A549 (cell line): ENCODE measurements around the gene ASB11. TPM values are rescaled to one million over a fixed set of nuclear protein-coding genes. Genes with fewer than 3 reads are reported as not detected.

Source experiments
- ATAC-seq, 2 experiments: fragments of 200-7000 bp in 1 of 2; fragments of >200 bp in 1 of 2; cut with Nextera tagmentation in 1 of 2; cut with Tn5 transposase in 1 of 2; 3 replicates each; pipeline versions ENCODE4 v1.8.0 to v1.9.1; 2018 to 2020; ENCODE audit warnings: mild to moderate bottlenecking in 1 of 2, moderate library complexity in 1 of 2
- CTCF ChIA-PET: fragments of 300-600 bp; sonication (Branson Sonifier 250); formaldehyde crosslinking; extraction: SDS; loops from one replicate; lab custom pipeline; 2021; ENCODE audit warnings: antibody characterized with exemption, inconsistent platforms; lab: Yijun Ruan, JAX
- POLR2A ChIA-PET: fragments of 350-600 bp; formaldehyde crosslinking; extraction: SDS; loops from one replicate; lab custom pipeline; 2021; ENCODE audit warnings: antibody characterized with exemption, inconsistent platforms; lab: Yijun Ruan, JAX
- DNase-seq, 2 experiments: peaks; one replicate each; pipeline versions ENCODE4 v3.0.0 to v3.0.0-alpha.2; 2011 to 2016; ENCODE audit warnings: low read depth in 1 of 2, low spot score in 1 of 2
- FAIRE-seq: peaks from 2 replicates; lab custom pipeline; 2011; peaks lifted over from hg19 to GRCh38; lab: Jason Lieb, UNC
- H3K27ac ChIP-seq, 2 experiments: fragments of >200 bp; sonication (Bioruptor Twin); formaldehyde crosslinking; 3 replicates each; pipeline ENCODE4 v1.5.1; 2016 to 2017
- H3K4me1 ChIP-seq: fragments of >200 bp; sonication (Bioruptor Twin); formaldehyde crosslinking; 3 replicates; pipeline ENCODE4 v1.6.1; 2016
- H3K4me2 ChIP-seq: fragments of >200 bp; sonication (Bioruptor Twin); formaldehyde crosslinking; 3 replicates; pipeline ENCODE4 v1.6.1; 2016
- H3K4me3 ChIP-seq: fragments of >200 bp; sonication (Bioruptor Twin); formaldehyde crosslinking; 3 replicates; pipeline ENCODE4 v1.5.1; 2016
- H3K9me3 ChIP-seq: fragments of >200 bp; sonication (Bioruptor Twin); formaldehyde crosslinking; 3 replicates; pipeline ENCODE4 v1.6.1; 2016
- CBX8 ChIP-seq: fragments of 200-600 bp; sonication (generic); IDR thresholded peaks from 2 replicates; pipeline ENCODE4 v1.6.1; 2016
- CHD2 ChIP-seq: fragments of 150-350 bp; IDR thresholded peaks from 2 replicates; pipeline ENCODE4 v1.6.1; 2014; ENCODE audit warnings: low read length; ENCODE audit not compliant: partially characterized antibody
- CHD4 ChIP-seq: fragments of 200-600 bp; sonication (generic); IDR thresholded peaks from 2 replicates; pipeline ENCODE4 v1.6.1; 2016; ENCODE audit warnings: antibody characterized with exemption, mild to moderate bottlenecking, borderline replicate concordance
- EHF ChIP-seq: fragments of 250-450 bp; sonication (Bioruptor Pico); IDR thresholded peaks from 2 replicates; pipeline ENCODE4 v1.5.0; 2020; ENCODE audit warnings: mild to moderate bottlenecking
- HEYL ChIP-seq: fragments of 250-450 bp; sonication (Bioruptor Pico); IDR thresholded peaks from 2 replicates; pipeline ENCODE4 v1.8.0; 2021; ENCODE audit warnings: mild to moderate bottlenecking, moderate library complexity
- HOXA7 ChIP-seq: fragments of 250-450 bp; sonication (Bioruptor Pico); IDR thresholded peaks from 2 replicates; pipeline ENCODE4 v1.5.0; 2020; ENCODE audit warnings: mild to moderate bottlenecking, moderate library complexity
- HOXB5 ChIP-seq: fragments of 250-450 bp; sonication (Bioruptor Pico); IDR thresholded peaks from 2 replicates; pipeline ENCODE4 v1.5.0; 2020; ENCODE audit warnings: mild to moderate bottlenecking, moderate library complexity
- JUN ChIP-seq, 2 experiments: fragments of >200 bp; sonication (Bioruptor Twin); formaldehyde crosslinking; IDR thresholded peaks; 2 replicates in 1 of 2; 3 replicates in 1 of 2; pipeline ENCODE4 v1.6.1; 2016 to 2017
- MAFK ChIP-seq: fragments of 450-650 bp; IDR thresholded peaks from 2 replicates; pipeline ENCODE4 v1.6.1; 2014; ENCODE audit not compliant: partially characterized antibody
- MAZ ChIP-seq: fragments of 150-350 bp; IDR thresholded peaks from 2 replicates; pipeline ENCODE4 v1.6.1; 2014; ENCODE audit warnings: antibody characterized with exemption, low read depth, low read length, borderline replicate concordance
- NFE2L2 ChIP-seq: fragments of 150-350 bp; conservative IDR thresholded peaks from 2 replicates; pipeline ENCODE4 v1.6.1; 2014; ENCODE audit warnings: low read length
- RCOR1 ChIP-seq: fragments of 150-350 bp; IDR thresholded peaks from 2 replicates; pipeline ENCODE4 v1.6.1; 2014; ENCODE audit warnings: antibody characterized with exemption, low read length, low read depth
- TFCP2L1 ChIP-seq: fragments of 250-450 bp; sonication (Bioruptor Pico); IDR thresholded peaks from 2 replicates; pipeline ENCODE4 v1.5.0; 2021; ENCODE audit warnings: mild to moderate bottlenecking
- TP53 ChIP-seq: fragments of 250-450 bp; sonication (Bioruptor Pico); IDR thresholded peaks from 2 replicates; pipeline ENCODE4 v1.5.0; 2021; ENCODE audit warnings: mild to moderate bottlenecking, moderate library complexity
- ZNF302 ChIP-seq: fragments of 250-450 bp; sonication (Bioruptor Pico); IDR thresholded peaks from 2 replicates; pipeline ENCODE4 v1.9.0; 2021; ENCODE audit warnings: inconsistent platforms, mild to moderate bottlenecking, moderate library complexity
- WGBS: methylation state at CpG from one replicate; pipeline ENCODE4 v1.1.6; 2017; ENCODE audit errors: missing lambda C conversion rate; 5-methylcytosine and 5-hydroxymethylcytosine counted together
- polyA plus RNA-seq, 4 experiments: library from polyadenylated mRNA; depleted of rRNA in 3 of 4; stranded (reverse); fragments of >200 nt; fragmentation: RNase III in 1 of 4; extraction: RNeasy Plus Mini Kit Qiagen cat#74134 plus additional on column Dnase treatment in 1 of 4; gene quantifications; 2 replicates in 3 of 4; 3 replicates in 1 of 4; pipeline ENCODE4 v1.2.3, GENCODE V29; 2011 to 2017
- TF ChIP-seq, protein P1 (sequence below): IDR thresholded peaks from 2 replicates; pipeline ENCODE4 v1.6.1; 2012
- TF ChIP-seq, protein P2 (sequence below): fragments of 200-600 bp; sonication (generic); IDR thresholded peaks from 2 replicates; pipeline ENCODE4 v1.6.1; 2016; ENCODE audit warnings: antibody characterized with exemption, mild to moderate bottlenecking, moderate library complexity

The ASB11 gene
- polyA plus RNA-seq, 2 of the 4 experiments (the other 2 are of a cell fraction): not detected

DNA sequence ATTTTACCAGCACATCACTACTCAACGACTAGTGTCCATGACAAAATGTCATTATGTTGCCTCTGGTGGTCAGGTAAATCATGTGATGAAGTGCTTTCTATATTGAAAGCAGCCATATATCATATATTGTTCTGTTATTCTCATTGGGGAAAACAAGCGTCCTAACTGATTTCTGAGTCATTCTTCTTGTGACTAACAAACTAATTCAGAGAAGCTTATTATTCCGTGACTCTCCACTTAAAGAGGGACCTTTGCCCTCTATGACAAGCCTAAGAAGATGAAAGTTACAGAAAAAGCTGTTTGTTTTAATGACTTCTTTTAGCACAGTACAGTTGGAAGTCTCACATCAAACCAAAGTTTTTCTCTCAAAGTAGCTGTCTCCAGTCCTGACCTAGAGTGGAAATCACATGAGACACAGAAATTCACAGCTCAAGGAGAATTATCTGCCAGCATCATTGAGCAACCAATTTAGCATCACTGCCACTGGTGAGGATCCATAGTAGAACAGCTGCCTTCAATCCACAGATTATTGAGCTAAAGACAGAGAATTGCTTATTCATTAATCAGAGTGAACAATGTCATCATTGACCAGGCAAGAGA is 81.9 kb downstream of the ASB11 start:
- POLR2A ChIA-PET: no interaction called here
- no peak overlapping the region for H3K27ac ChIP-seq
- CTCF ChIA-PET: interaction anchor here (1.5 kb wide), 1 partner anchor 9 kb away, joined by 4 read pairs; no protein-coding TSS in a partner anchor
- peak overlapping the region; percentile 26; the same call in 2 of the 3 replicates for H3K4me2 ChIP-seq
- 31% methylated on average over 3 of the region's 3 CpGs for WGBS
- no peak for ATAC-seq
- TF ChIP-seq JUN (IDR thresholded peaks at IDR 0.05) (no peak), ZNF302 (CRISPR knock-in tag) (no peak), RCOR1 (no peak), HOXA7 (no peak), EHF (CRISPR knock-in tag) (no peak), MAFK (no peak), TFCP2L1 (CRISPR knock-in tag) (no peak), CHD4 (no peak), HOXB5 (CRISPR knock-in tag) (no peak), HEYL (no peak), CBX8 (no peak), NFE2L2 (no peak), CHD2 (no peak), MAZ (no peak), TP53 (CRISPR knock-in tag) (no peak)
- TF ChIP-seq, protein P1, sequence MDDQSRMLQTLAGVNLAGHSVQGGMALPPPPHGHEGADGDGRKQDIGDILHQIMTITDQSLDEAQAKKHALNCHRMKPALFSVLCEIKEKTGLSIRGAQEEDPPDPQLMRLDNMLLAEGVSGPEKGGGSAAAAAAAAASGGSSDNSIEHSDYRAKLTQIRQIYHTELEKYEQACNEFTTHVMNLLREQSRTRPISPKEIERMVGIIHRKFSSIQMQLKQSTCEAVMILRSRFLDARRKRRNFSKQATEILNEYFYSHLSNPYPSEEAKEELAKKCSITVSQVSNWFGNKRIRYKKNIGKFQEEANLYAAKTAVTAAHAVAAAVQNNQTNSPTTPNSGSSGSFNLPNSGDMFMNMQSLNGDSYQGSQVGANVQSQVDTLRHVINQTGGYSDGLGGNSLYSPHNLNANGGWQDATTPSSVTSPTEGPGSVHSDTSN: no peak
- TF ChIP-seq, protein P2, sequence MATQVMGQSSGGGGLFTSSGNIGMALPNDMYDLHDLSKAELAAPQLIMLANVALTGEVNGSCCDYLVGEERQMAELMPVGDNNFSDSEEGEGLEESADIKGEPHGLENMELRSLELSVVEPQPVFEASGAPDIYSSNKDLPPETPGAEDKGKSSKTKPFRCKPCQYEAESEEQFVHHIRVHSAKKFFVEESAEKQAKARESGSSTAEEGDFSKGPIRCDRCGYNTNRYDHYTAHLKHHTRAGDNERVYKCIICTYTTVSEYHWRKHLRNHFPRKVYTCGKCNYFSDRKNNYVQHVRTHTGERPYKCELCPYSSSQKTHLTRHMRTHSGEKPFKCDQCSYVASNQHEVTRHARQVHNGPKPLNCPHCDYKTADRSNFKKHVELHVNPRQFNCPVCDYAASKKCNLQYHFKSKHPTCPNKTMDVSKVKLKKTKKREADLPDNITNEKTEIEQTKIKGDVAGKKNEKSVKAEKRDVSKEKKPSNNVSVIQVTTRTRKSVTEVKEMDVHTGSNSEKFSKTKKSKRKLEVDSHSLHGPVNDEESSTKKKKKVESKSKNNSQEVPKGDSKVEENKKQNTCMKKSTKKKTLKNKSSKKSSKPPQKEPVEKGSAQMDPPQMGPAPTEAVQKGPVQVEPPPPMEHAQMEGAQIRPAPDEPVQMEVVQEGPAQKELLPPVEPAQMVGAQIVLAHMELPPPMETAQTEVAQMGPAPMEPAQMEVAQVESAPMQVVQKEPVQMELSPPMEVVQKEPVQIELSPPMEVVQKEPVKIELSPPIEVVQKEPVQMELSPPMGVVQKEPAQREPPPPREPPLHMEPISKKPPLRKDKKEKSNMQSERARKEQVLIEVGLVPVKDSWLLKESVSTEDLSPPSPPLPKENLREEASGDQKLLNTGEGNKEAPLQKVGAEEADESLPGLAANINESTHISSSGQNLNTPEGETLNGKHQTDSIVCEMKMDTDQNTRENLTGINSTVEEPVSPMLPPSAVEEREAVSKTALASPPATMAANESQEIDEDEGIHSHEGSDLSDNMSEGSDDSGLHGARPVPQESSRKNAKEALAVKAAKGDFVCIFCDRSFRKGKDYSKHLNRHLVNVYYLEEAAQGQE: no peak
- H3K9me3 ChIP-seq: no peaks in the 10 kb centered on the region
- FAIRE-seq: no peak
- H3K4me3 ChIP-seq: no peak overlapping the region
- no peak for DNase-seq
- H3K4me1 ChIP-seq: peaks cover 7% of the 10 kb centered on the region; the same call in 1 of the 3 replicates

Other genes starting within 250 kb of the ASB11 start
- 24.0 and 24.7 TPM in 2 replicates for gene ASB9, start 45.6 kb downstream of the ASB11 start, polyA plus RNA-seq (2011; rRNA removed)
- gene ASB9, start 45.6 kb downstream of the ASB11 start, polyA plus RNA-seq (2017; fragmentation: RNase III; extraction: RNeasy Plus Mini Kit Qiagen cat#74134 plus additional on column Dnase treatment): 40.8 to 44.8 TPM (median 41.1 TPM) in 3 replicates
- 19.7 and 21.2 TPM in 2 replicates for gene PIGA, start 19.9 kb upstream of the ASB11 start, polyA plus RNA-seq (2011; rRNA removed)
- gene PIGA, start 19.9 kb upstream of the ASB11 start, polyA plus RNA-seq (2017; fragmentation: RNase III; extraction: RNeasy Plus Mini Kit Qiagen cat#74134 plus additional on column Dnase treatment): 9.5 to 10.8 TPM (median 9.8 TPM) in 3 replicates
- gene VEGFD, start 68.8 kb upstream of the ASB11 start, polyA plus RNA-seq (2011; rRNA removed): 1.8 and 2.0 TPM in 2 replicates
- 0.57 to 0.66 TPM (median 0.62 TPM) in 3 replicates for gene VEGFD, start 68.8 kb upstream of the ASB11 start, polyA plus RNA-seq (2017; fragmentation: RNase III; extraction: RNeasy Plus Mini Kit Qiagen cat#74134 plus additional on column Dnase treatment)
- gene PIR, start 177.7 kb upstream of the ASB11 start, polyA plus RNA-seq (2011; rRNA removed): 99.8 and 120 TPM in 2 replicates
- gene PIR, start 177.7 kb upstream of the ASB11 start, polyA plus RNA-seq (2017; fragmentation: RNase III; extraction: RNeasy Plus Mini Kit Qiagen cat#74134 plus additional on column Dnase treatment): 62.7 to 66.0 TPM (median 63.3 TPM) in 3 replicates
- gene BMX, start 185.2 kb upstream of the ASB11 start, polyA plus RNA-seq (2011; rRNA removed): not detected in 2 replicates
- not detected in 3 replicates for gene BMX, start 185.2 kb upstream of the ASB11 start, polyA plus RNA-seq (2017; fragmentation: RNase III; extraction: RNeasy Plus Mini Kit Qiagen cat#74134 plus additional on column Dnase treatment)